ENCODE measurements around the gene BPTF. TPM values are rescaled to one million over a fixed set of nuclear protein-coding genes. Genes with fewer than 3 reads are reported as not detected.

Gene BPTF
- total and polyA plus RNA-seq, 2 of the 13 experiments (the other 11 are each of a cell fraction or from before 2014, with no cell fraction given) = 43.5 to 66.1 TPM

- no peak for DNase-seq (ENCODE audit: low spot score)
- Histone ChIP-seq H3K9ac (ENCODE audit: insufficient read depth, low read depth, low read length) (no peak overlapping the region), H3K9me3 (ENCODE audit: low read length) (no peaks in the 10 kb centered on the region), H3K4me2 (ENCODE audit: low read depth, low read length) (no peak overlapping the region), H3K27ac (ENCODE audit: extremely low read length, insufficient read depth, low read length) (no peak overlapping the region), H4K20me1 (ENCODE audit: insufficient read depth, low read length) (no peaks in the 10 kb centered on the region), H3K4me1 (ENCODE audit: insufficient read depth, low read length) (peaks cover 25% of the 10 kb centered on the region), H3K36me3 (replicated peaks in 1 of 2; ENCODE audit: control insufficient read depth in 1 of 2, insufficient read depth in 2 of 2, low read length in 2 of 2) (no peaks in the 10 kb centered on the region), H3K79me2 (ENCODE audit: insufficient read depth, low read length) (no peaks in the 10 kb centered on the region), H2AFZ (ENCODE audit: low read length) (no peak overlapping the region), H3K27me3 (ENCODE audit: control insufficient read depth in 1 of 2, insufficient read depth in 2 of 2, low read length in 2 of 2) (peaks cover 0 to 7% of the 10 kb centered on the region in 2 experiments; a peak in 1 of 5 replicates), H3K4me3 (replicated peaks in 1 of 3; ENCODE audit: insufficient read depth in 1 of 3, low read depth in 2 of 3, low read length in 3 of 3) (no peak overlapping the region)
- FAIRE-seq = no peak
- ChIA-PET POLR2A (interaction anchor here (0.7 to 1.1 kb wide), 2 partner anchors 36 to 1658 kb away, joined by 3 to 4 read pairs; partner anchors contain the start of gene KPNA2), CTCF (ENCODE audit: low intra/inter-chr PET ratio, low total read pairs) (no interaction called here)
- no TSS peak for BruUV-seq (replicated peaks)
- ATAC-seq = no peak
- 85% methylated on average over 3 of the region's 3 CpGs for WGBS (ENCODE audit: low lambda C conversion rate)
- in situ Hi-C loops (cut with HindIII; ENCODE audit: extremely low pct_ligation_motif_present, low pct_unique_long_range_greater_than_20kb) (no loop called here), intact Hi-C loops (cut with micrococcal nuclease; ENCODE audit: unreplicated experiment) (no loop called here)
- no peak for TF ChIP-seq ZNF432 (CRISPR knock-in tag; IDR thresholded peaks at IDR 0.05; ENCODE audit: borderline replicate concordance)
- TF ChIP-seq, protein P1, sequence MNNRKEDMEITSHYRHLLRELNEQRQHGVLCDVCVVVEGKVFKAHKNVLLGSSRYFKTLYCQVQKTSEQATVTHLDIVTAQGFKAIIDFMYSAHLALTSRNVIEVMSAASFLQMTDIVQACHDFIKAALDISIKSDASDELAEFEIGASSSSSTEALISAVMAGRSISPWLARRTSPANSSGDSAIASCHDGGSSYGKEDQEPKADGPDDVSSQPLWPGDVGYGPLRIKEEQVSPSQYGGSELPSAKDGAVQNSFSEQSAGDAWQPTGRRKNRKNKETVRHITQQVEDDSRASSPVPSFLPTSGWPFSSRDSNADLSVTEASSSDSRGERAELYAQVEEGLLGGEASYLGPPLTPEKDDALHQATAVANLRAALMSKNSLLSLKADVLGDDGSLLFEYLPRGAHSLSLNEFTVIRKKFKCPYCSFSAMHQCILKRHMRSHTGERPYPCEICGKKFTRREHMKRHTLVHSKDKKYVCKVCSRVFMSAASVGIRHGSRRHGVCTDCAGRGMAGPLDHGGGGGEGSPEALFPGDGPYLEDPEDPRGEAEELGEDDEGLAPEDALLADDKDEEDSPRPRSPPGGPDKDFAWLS (CRISPR knock-in tag; IDR thresholded peaks at IDR 0.05; ENCODE audit: borderline replicate concordance) = no peak
- no peak for TF ChIP-seq IRF9 (CRISPR knock-in tag; IDR thresholded peaks at IDR 0.05; ENCODE audit: borderline replicate concordance)
- no peak for TF ChIP-seq MTF1 (CRISPR knock-in tag; IDR thresholded peaks at IDR 0.05)
- no peak for TF ChIP-seq MAX (IDR thresholded peaks at IDR 0.05)
- no peak for TF ChIP-seq HDAC2 (CRISPR knock-in tag; IDR thresholded peaks at IDR 0.05)
- TF ChIP-seq, protein P2, sequence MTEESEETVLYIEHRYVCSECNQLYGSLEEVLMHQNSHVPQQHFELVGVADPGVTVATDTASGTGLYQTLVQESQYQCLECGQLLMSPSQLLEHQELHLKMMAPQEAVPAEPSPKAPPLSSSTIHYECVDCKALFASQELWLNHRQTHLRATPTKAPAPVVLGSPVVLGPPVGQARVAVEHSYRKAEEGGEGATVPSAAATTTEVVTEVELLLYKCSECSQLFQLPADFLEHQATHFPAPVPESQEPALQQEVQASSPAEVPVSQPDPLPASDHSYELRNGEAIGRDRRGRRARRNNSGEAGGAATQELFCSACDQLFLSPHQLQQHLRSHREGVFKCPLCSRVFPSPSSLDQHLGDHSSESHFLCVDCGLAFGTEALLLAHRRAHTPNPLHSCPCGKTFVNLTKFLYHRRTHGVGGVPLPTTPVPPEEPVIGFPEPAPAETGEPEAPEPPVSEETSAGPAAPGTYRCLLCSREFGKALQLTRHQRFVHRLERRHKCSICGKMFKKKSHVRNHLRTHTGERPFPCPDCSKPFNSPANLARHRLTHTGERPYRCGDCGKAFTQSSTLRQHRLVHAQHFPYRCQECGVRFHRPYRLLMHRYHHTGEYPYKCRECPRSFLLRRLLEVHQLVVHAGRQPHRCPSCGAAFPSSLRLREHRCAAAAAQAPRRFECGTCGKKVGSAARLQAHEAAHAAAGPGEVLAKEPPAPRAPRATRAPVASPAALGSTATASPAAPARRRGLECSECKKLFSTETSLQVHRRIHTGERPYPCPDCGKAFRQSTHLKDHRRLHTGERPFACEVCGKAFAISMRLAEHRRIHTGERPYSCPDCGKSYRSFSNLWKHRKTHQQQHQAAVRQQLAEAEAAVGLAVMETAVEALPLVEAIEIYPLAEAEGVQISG (CRISPR knock-in tag; IDR thresholded peaks at IDR 0.05) = no peak
- TF ChIP-seq CENPBD1 (CRISPR knock-in tag; IDR thresholded peaks at IDR 0.05; ENCODE audit: borderline replicate concordance, low read depth) = no peak
- TF ChIP-seq ZSCAN21 (CRISPR knock-in tag; IDR thresholded peaks at IDR 0.05; ENCODE audit: borderline replicate concordance) = no peak
- TF ChIP-seq ZNF44 (CRISPR knock-in tag; IDR thresholded peaks at IDR 0.05) = no peak
- no peak for TF ChIP-seq ZNF577 (CRISPR knock-in tag; IDR thresholded peaks at IDR 0.05; ENCODE audit: borderline replicate concordance, low read depth)
- no peak for TF ChIP-seq ZFP36L2 (CRISPR knock-in tag; IDR thresholded peaks at IDR 0.05)
- TF ChIP-seq NR3C1 (CRISPR knock-in tag; IDR thresholded peaks at IDR 0.05) = no peak
- no peak for TF ChIP-seq ARNT2 (CRISPR knock-in tag; IDR thresholded peaks at IDR 0.05; ENCODE audit: low read depth)
- TF ChIP-seq ARNTL (CRISPR knock-in tag; IDR thresholded peaks at IDR 0.05) = no peak
- no peak for TF ChIP-seq ZNF510 (CRISPR knock-in tag; IDR thresholded peaks at IDR 0.05; ENCODE audit: low read depth)
- no peak for TF ChIP-seq FLYWCH1 (CRISPR knock-in tag; IDR thresholded peaks at IDR 0.05)
- no peak for TF ChIP-seq HMG20B (CRISPR knock-in tag; conservative IDR thresholded peaks at IDR 0.05)
These were observed 174.1 kb downstream of the BPTF start for GRCh38 chr17:67999291-67999911.

All from HepG2 (cell line).